GM18508 (cell line): ENCODE measurements around the gene DNAJB6.

Source experiments
- ATAC-seq: cut with Tn5 transposase; IDR thresholded peaks from one replicate; pipeline ENCODE4 v1.9.1; 2021; ENCODE audit warnings: moderate number of reproducible peaks; ENCODE audit not compliant: insufficient read depth, unreplicated experiment

The DNAJB6 gene

DNA sequence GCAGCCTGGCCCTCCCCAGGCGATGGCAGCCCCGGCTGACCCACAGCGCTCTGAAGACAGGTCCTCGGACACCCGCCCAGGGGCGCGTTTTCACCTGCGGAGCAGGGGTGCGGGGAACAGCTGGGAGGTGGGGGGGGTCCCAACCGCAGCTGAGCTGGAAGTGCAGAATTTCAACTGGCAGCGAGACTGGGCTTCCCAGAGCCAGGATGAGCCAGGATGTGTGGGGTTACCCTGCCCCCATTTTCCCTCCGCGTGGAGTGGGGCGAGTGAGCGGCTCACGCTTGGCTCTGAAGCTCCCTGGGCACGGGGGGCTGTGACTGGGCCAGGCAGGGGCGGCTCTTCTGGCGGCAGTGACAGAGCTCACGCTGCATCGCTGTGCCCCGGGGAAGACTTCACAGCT lies 70.2 kb downstream of the DNAJB6 start:
- no peak for ATAC-seq

DNA sequence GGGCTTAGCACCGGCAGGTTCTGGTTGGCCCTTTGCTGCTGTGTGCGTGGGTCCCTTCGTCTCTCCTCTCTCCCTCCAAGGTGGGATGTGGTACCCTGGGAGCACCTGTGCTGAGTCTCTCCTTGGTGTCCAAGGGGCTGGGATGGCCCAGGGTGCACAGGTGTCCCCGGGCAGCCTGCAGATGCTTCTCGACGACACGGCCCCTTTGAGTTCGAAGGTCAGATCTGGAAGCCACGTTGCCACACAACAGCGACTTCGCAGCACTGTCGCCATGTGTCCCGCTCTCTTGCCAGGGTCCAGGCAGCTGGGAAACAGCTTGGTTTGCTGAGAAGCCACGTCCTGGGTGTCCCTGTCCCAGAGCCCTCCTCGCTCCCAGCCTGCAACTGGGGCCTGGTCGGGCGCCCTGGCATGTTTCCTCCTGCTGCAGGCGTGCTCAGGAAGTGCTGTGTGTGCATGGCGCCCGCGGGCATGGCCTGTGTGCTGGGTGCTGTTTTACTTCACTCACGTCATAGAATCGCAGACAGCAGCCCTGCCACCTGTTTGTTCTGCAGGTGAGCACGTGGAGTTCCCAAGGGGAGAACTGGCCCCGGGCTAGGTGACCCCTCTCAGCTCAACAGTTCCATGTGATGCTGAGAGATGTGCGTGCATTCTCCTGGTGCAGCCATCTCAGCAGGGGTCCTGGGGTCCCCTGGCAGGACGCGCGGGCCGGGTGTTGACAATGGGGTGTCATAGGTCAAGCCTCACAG lies 70.9 kb downstream of the DNAJB6 start:
- ATAC-seq, result no peak

DNA sequence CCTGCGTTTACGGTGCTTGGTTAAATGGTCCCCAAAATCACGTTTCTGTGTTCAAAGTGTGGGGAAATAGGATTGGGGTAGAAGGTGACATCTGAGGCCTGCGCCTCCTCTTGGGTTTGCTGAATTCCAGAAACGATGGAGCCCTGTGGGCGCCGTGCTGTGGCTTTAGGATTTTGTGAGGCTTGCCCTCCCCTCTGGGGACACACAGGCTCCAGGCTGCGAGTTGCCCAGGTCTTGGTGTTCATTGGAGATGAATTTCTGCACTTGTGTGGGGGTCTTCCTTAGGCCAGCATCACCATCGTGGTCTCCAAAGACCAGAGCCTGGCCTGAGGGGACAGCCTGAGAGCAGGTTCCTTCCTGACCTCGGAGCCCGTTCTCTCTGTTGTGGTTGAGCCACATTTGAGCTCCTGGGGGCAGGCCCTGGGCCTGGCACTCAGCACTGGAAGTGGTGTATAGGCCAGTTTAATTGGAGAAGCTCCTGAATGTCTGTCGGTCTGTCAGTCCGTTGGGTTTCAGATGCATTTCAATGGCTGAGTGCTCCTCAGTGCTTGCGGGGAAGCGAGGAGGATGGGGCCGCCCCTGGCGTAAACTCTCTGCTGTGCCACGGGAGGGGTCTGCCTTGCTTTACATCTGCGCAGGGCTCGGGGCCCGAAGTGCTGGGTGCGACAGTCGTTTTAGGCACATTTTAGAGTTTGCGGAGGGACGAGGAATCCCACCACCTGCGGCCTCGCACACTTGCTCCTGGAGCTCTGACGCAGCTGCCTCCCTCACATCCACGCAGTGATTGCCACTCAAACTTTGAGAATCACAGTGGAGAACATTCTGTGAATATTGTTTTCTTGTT lies 71.7 kb downstream of the DNAJB6 start:
- ATAC-seq, result no peak

DNA sequence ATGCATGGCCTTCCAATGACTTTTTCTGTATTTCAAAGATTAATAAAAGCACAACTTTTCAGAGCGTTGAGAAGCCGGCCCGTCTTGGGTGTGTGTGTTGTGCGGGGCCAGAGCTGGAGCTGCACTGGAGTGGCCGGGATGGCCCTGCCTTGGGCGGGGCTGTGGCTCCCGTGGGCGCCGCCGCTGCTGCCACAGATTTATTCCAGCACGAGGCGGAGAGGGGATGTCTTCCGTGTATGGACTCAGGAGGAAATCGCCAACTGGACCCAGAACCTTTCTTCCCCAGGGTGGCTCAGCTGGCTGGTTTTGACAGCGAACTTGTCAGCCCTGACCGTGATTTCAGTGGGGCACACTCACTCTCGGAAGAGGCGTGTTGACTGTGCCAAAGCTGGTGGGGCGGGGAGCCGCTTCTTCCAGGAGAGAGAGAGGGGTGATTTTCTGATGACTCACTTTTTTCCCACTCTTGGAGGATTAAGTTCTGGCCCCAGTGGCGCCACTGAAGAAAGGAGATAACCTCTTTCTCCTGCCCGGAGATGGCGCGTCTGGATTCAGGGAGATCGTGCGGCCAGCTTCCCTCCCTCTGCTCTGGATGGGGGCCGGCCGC lies 72.4 kb downstream of the DNAJB6 start:
- ATAC-seq, result no peak

GRCh38 chr7:157409753-157410727 lies 73.2 kb downstream of the DNAJB6 start:
- no peak for ATAC-seq

DNA sequence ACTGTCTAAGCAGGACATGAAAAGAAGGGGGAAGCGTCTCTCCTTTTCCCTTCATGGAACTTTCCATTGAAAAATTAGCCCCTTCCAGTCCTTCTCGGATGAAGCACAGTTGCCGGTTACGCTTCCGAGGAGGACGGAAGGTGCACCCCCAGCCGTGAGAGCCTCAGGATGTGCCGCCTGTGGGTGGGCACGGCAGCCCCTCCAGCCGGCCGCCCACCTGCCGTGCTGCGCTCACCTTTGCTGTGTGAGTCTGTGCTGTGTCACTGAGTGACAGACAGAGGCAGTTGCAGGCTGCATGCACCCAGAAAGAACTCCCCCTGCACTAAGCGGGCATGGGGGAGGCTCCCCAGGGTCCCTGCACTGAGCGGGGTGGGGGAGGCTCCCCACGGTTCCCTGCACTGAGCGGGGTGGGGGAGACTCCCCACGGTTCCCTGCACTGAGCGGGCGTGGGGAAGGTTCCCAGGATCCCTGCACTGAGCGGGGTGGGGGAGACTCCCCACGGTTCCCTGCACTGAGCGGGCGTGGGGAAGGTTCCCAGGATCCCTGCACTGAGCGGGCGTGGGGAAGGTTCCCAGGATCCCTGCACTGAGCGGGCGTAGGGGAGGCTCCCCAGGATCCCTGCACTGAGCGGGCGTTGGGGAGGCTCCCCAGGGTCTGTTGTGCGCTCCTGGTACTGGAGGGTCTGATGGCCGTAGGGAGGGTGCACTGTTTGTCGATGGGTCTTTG lies 74.2 kb downstream of the DNAJB6 start:
- no peak for ATAC-seq

GRCh38 chr7:157411580-157411979 lies 74.8 kb downstream of the DNAJB6 start:
- no peak for ATAC-seq

DNA sequence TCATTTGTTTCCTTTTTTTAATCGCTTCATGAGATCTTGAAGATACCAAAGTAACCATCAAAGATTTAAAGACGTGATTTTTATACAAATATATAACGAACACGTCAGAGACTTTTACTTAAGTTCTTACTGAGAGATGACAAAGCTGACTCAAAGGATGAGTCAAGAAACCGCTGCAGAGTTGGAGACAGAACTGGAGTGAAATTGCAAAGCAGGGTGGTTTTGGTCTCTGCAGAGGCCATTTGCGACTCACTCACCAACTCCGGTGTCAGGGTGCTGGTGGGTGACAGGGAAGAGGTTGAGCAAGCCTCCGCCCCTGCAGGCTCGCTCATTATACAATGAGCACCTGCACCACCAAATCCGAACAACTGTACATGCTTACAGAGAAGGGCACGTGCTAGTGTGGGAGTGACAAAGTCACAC lies 75.2 kb downstream of the DNAJB6 start:
- no peak for ATAC-seq

DNA sequence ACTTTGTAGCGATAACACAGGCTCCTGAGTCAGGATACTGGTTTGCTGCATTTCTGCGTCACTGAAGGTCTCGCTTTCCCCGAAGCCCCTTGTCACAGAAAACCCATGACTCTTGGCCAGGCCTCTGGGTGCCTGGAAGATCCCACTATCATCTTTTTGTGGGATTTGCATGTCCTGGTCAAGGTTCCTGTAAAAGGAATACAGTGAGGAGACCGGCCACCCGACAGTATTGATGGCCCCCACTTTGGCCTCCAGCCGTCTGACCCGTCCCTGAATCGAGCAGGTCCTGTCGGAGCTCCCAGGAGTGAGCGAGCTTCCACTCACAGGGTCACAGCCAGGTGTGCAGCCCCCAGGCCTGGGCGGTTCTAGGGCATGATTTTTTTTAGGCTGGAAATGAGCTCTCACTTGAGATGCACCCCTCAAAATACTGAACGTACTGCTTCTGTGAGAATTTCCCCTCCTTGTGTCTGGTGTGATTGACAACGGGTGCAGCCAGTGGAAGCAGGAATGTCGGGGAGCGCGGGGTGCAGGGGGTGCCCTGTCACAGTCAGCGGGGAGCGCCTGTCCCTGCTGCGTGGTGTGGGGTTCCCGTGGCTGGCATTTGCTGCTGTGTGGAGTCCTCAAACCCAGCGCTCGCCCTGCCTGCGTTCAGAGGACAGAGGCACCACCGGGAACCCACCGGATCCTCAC lies 75.8 kb downstream of the DNAJB6 start:
- ATAC-seq, result no peak

- ATAC-seq, result no peak
Measured at GRCh38 chr7:157413881-157414701, 77.3 kb downstream of the DNAJB6 start.

DNA sequence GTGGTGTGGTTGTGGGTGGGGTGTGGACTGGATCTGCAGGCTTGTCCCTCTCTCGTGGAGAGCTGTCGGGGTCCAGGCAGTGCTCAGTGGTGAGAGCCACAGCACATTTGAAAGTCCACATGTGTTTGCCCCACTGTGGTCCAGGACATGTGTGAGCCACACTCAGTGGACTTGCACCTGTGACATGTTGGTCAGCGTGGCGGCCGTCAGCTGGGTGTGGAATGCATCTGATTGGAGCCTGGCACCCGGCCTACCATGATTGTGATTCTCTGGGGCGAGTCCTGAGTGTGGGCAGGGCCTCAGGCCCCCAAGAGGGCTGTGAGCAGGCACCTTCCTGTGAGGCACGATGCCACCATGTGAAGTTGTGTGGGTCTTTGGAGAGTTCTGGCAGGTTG lies 77.9 kb downstream of the DNAJB6 start:
- no peak for ATAC-seq

DNA sequence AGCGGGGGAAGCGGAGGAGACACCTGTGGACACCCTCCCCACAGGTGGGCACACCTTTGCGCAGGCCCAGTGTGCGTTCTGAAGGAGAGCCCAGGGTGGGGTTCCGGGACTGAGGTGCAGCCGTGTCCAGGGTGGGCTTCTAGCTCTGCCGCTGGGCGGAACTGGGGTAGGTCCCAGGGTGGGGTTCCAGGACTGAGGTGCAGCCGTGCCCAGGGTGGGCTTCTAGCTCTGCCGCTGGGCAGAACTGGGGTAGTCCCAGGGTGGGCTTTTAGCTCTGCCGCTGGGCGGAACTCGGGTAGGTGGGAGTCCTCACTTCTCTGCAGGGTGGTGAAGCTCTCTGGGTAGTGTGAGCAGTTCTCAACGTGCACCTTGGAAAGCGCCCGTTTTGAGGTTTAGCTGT lies 78.7 kb downstream of the DNAJB6 start:
- ATAC-seq, result no peak

GRCh38 chr7:157416011-157416410 lies 79.2 kb downstream of the DNAJB6 start:
- ATAC-seq, result no peak

DNA sequence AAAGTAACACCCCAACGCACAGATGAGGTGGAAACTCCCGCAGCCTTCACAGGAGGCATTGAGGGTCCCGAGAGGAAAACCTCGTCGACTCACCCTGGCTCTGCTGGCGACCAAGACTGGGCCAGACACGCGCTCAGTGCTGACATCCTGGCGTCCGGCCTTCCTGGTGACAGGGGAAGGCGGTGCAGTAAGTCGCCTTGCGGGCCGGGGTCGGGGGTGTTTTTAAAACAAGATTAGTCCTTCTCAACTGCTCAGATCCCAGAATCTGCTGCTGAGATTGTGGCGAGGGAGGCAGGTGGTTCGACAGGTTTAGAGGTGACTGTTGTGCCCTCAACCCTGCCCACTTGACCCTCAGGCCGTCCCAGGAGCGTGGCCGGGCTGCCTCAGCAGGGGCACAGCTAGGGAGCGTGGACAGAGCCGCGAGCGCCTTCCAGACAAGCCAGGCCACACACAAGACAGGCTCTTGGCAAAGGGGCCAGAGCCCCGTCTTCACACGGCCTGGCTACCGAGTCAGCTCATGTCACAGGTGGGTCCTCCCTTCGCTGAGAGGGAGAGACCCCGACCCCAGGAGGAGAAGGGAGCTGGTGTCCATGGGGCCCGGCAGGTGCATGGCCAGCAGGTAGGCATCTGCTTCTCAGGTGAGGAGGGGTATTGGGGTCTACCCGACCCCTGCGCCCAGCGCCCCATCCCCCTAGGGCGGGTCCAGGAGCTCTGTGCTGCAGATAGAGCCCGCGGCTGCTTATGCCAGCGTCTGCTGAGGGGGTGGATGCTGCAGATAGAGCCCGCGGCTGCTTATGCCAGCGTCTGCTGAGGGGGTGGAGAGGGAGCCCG lies 81.6 kb downstream of the DNAJB6 start:
- ATAC-seq, result no peak

DNA sequence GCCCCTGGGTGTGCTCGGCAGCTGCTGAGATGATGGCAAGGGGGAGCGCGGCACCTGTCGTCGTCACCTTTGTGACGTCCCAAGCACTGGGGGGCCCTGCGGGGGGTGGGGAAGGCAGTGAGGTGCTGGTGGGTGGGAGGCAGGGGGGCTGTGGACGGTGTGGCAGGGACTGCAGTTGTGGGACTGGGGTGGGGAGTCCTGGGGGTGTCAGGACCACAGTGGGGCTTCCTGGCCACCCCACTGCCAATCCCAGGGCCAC lies 82.2 kb downstream of the DNAJB6 start:
- no peak for ATAC-seq

GRCh38 chr7:157422279-157422678 lies 85.5 kb downstream of the DNAJB6 start:
- ATAC-seq, result no peak

DNA sequence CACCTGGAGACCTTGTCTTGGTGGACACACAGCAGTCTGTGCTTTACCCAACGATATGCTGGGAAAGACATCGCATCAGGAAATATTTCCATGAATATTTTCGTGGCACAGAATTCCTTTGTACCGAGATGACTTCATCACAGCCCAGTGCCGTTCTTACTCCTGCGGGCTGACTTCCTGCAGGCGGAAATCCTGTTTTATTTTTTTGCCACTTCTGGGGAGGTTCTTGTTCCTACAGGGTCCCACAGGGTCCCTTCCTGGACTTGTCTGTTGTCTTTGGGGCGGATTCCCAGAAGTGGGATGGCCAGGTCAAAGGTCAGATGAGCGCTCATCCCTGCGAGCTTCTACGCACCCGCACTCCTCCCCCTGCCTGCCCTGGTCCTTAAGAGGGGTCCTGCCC lies 86.5 kb downstream of the DNAJB6 start:
- no peak for ATAC-seq
